HG03460 (cell line): Measurements from ENCODE around the gene DISC1.

Experiments used
- ATAC-seq: cut with Tn5 transposase; IDR thresholded peaks from one replicate; pipeline ENCODE4 v1.9.1; 2021; ENCODE audit not compliant: unreplicated experiment

The DISC1 gene

DNA sequence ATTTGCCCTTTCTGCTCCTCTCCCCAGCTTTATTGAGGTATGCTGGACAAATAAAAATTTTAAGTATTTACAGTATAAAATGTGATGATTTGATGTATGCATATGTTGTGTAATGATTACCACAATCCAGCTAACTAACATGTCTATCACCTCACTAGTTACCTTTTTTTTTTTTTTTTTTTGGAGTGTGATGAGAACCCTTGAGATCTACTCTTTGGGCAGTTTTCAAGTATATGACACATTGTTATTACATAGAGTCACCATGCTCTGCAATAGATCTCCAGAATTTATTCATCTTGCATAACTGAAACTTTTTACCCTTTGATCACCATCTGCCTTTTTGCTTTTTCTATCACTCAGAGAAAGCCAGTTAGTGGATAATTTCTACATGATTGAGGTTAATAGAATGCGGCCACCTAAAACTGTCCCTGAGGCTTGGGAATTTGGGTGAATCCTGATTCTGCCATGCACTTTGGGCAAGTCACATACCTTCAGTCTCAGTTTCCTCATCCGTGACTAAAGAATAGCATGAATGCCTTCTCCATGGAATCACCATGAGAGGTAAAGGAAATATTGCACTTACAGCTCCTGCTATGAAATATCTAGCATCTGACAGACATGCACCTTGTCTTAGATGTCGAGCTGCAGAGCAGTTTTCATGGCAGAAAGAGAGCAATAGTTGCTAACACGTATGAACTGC is 295.2 kb downstream of the DISC1 start:
- ATAC-seq, result no peak

DNA sequence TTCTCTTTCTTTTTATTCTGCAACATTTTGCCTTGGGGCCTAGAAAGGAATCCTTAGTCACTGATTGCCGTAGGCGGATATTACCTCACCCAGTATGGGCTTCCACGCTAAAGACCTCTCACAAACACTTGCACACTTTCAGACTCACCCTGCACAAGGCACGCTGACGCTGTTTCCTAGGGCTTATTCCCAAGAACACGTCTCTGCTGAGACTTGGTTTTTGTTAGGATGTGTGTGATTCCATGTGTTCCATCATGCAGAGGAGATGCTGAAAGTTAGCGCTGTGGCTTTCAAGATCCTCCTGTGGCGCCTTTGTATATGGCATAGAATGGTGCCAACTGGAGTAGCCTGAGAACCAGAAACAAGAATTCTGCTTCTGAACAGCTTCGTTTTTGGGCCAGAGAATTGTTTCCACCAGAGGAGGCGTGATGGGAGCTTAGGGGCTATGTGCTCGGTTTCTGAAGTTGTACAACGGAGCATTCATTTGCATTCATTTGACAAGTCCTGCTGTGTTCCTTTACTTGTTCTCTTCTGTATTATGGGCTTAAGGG is 297.0 kb downstream of the DISC1 start:
- no peak for ATAC-seq

DNA sequence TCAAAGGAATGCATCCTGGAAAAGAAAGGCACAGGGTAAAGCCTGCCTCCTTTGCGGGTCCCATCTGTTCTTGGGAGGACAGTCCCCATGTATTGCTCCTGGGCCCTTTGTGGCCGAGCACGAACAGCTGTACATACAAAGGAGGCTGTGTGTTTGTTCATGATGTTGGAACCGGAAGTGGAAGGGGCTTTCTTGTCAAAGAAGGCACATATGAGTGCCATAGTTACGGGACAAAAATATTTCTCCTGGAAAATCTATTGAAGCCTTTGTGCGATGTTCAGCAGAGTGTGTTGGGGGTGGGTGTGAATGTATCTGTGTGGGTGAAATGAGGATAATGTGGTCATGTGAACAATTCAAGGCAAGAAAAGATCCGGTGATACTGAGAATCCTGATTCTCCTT is 297.6 kb downstream of the DISC1 start:
- no peak for ATAC-seq

DNA sequence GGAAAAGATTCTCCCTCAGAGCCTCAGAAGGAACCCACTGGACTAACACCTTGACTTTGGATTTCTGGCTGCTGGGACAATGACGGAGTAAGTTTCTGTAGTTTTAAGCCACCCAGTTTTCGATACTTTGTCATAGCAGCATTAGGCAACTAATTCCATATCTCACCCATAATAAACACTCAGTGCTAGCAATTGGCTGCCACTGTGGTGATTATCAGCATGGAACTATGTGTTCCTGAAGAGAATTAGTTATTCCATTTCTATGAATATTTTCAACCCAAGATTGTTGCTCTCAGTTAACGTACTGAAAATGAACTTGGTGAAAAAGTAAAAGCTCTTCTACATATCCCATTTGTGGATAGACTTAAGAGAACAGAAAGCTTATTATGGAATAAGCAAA is 299.3 kb downstream of the DISC1 start:
- ATAC-seq, result no peak

DNA sequence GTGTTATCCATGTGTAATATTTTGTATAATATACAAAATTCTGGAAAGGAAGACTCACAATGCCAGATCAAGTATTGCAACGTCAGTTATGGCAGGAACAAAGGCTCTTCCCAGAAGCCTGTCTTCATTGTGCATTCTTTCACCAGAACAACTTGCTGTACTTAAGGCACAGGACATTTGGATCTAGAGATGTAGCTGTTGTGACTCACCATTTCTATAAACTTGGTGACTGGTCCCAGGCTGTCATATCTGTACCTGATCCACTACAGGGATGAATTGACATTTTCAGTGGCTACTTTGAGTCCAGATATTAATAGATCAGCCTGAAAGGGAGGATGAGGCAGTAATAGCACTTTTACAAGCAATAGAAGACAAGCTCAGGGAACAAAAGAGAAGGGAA is 299.8 kb downstream of the DISC1 start:
- ATAC-seq, result no peak

DNA sequence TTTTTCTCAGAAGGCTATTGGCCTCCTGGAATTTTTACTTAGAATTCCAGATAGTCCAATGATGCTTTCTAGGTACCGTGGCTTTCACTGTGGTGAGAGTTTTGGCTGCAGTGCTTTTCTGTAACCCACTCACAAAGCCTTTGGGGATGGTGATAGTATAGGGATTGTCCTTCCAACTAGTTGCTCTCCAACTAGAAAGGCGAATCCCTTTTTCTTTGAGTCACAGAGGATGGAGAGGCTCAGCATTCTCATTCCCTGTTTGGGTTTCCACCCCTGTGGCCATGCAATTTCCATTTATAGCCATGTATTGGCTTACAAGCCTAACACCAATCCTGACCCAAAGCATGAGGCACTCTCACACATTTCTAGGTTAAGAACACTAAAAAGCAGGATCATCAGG is 300.3 kb downstream of the DISC1 start:
- no peak for ATAC-seq

DNA sequence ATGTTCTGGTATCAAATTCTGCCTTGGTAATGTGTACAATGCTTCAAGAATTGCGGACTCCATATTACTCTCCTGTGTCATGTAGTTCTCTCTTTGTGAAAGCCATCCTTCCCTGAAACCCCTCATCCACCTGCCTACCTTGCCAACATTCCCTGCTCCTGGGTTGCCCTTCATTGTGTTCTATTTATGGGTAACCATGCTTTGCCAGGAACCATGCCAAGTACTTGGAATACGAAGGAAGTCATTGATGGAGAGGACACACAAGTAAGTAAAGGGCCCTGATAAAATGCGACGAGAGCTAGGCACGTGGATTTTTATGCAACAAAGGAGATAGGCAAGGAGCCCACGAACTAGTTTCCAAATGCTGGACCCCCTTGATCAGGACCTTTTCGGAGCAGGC is 300.8 kb downstream of the DISC1 start:
- ATAC-seq, result no peak

DNA sequence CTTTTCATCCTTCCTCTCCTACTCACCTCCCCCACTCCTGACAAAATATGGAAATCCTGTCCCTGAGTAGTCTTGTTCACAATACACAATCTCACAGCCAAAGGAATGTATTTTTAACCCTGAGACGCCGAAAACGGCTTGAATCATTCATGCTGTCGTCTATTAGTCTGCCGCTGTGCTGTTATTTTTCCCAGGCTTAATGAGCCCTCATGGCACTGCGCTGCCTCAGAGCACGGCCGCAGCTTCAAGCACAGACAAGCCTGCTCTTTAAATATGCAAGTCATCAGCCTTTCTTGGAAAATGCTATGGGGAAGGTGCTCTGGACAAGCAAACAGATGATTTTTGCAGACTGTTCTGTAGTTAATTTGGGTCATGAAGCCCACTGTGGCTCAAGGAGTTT is 302.7 kb downstream of the DISC1 start:
- ATAC-seq, result no peak

DNA sequence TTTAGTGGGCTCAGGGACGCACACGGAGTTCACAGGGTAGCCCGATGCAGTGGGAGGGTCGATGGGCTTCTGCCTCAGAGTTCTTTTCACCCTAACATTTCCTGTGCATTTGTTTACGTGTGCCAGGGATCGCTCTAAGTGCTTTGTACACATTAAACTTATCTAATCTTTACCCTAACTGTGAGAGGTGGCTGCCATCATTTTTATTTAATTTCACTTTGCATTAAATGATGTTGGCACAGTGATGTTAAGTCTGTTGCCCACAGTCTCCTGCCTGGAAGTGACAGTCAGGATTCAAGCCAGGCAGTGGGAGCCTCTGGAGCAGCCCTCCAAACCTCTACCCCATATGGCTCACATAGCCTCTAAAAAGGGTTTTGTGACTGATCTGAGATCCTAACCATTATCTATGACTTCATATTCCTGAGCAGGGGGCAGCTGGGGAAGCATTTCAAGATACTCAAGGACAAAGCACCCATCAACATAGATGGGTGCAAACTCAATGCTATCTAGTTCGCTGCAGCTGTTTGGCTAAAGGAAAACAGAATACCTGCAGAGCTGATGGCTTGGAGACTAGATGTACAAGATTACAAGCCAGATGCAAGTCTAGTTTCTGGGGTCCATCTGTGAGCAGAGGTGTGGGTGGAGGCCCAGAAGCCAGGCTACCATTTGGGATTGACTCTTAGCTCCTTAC is 303.8 kb downstream of the DISC1 start:
- no peak for ATAC-seq

DNA sequence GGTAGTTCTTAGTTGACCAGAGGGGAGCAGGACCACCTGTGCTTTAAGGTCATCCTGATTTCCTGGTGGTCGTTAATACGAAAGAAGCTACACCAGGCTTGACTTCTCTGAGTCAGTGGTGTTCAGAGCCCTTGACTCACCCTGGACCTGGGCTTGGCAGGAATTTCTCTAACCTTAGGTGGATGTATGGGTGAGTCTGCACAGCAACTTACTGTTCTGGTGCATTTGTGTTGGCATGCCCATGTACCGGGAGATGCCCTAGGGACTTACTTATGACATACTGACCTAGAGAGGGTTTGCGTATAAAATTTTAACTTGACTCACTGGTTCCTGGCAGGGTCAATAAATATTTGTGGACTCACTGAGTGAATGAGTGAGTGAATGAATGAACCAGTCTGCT is 304.6 kb downstream of the DISC1 start:
- no peak for ATAC-seq

DNA sequence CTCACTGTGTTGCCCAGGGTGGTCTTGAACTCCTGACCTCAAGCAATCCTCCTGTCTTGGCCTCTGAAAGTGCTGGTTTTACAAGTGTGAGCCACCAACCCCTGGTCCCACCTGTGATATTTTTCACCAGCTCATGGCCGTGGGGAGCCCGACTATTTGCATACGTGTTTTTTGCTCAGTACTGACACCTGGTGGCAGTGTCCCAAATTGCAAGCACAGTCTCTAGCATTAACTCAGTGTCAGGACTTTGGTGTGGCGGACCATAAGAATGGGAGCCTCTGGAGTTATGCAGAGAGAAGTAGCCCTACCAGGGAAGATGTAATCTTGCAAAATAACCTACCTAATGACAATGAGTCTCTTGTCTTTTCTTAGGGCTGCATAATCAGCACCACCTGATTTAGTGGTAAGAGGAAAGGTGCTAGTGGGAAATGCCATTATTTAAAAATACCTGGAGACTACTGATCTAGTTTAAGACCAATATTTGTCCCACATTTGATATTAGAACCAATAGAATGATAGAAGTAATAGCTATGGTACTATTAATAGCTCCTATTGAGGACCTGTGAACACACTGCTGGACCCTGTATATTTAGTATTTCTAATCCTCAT is 305.4 kb downstream of the DISC1 start:
- ATAC-seq, result no peak

DNA sequence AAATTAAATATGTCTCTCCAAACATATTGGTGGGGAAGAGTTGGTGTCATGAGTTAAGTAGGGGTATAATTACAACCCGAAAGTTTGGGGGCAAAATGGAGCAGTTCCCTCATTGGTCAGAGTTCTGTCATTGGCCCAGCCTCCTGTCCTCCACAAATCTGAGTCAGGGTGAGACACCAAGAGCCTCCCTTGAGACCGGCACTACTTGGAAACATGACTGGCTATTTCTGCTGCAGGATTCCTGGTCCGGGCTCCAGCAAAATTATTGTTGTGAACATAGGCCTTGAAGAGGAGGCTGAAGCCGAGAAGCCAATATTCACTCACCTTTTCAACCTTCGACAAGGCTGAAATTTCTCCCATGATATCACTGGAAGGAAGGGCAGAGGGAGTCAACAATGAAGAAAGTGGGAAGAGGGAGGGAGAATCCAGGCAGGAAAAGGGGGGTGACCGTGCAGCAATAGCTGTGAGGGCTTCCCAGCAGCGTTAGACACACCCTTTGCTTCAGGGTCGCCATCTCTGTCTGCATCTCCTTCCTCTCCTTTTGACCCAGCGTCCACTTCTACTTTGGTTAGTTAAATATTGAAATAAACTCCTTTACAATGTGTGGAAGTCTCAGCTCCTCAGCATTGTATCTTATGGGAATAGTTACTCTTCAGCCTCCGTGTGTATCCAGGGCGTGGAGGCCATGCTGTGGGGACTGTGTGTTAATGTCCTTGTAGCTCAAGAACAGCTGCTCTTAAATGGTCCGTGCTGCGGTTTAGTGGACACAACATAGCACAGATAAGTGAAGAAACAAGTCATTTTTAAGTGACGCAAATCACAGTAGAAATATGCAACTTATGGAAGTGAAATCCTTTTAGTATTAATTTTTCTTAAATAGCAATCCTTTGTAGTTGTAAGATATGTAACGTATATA is 307.4 kb downstream of the DISC1 start:
- ATAC-seq, result no peak

DNA sequence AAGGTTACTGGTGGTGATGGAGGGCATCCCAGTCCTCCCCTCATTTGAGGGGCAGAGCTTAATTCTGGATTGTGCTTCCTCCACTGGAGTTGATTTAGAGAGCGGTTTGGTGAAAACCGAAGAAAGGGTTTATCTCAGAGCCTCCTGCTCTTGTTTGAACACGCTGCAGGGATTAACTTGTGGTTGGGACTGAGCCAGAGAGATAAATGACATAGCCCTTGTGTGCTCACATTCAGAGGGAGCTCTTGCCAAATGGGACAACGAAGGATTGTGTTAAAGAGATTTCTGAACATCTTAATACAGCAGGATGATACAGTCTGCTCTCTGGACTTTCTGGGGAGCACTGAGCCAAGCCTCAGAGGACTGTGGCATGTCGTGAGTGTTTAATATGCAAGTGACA is 308.2 kb downstream of the DISC1 start:
- ATAC-seq, result no peak

DNA sequence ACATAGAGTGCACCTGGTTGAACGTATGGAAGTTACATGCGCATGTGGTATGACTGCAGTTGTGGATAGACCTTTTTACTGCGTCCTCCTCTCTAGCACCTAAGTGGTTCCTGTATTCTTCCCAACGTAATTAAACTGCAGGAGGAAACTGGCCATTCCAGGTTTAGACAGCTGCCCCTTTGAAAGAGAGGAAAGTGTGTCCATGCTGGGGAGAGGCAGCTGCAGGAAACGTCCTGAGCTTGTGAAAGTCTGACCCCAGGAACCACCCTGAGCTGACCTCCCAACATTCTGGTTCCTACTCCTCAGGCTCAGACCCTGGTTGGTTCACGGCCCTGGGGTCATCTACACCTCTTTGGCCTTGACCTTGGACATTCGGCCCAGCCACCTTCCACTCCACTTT is 309.3 kb downstream of the DISC1 start:
- no peak for ATAC-seq

DNA sequence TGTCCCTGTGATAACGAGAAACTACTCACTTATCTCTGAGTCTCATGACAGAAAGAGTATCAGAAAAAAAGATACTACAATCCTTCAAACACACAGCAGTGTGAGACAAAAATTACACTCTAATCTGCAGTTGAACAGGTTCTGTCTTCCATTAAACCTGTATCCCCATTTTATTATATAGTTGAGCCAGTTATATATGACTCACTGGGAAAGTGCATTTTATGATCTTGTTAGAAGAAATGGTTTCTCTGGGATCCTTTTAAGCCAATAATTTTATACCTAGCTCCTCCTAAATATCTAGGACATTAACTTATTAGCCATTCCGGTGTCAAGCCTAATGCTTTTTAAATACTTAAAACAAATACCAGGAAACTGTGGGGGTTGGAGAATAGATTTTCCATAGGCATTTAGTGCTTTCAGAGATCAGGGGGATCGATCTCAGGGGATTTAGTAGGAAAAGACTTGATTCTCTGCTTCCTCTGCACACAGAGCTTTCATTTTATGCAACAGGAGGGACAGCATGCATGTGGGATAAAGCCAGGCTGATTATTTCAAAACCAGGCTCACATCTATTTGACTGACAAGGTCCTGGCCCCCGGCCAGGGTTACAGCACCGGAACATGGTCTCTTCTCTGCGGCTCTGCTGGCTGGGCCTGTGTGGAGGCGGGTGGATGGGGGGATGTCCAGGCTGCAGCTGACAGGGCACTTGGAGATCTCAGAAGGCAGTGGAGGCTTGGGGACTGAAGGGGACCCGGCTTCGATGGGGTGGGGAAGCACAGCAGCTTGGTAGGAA is 310.6 kb downstream of the DISC1 start:
- ATAC-seq, result no peak

DNA sequence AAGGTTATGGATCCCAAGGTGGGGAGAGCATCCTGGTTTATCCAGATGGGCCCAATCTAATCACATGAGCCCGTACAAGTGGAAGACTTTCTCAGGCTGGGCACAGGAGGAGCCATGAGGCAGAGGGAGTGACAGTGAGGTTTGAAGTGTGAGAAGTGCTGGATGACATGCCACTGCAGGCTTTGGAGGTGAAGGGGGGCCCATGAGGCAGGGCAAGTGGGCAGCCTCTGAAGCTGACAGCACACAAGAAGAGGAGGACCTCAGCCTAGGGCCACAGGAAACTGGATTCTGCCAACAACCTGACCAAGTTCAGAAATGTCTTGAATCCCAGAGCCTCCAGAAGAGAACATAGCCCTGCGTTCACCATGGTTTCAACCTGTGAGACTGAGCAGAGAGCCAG is 311.6 kb downstream of the DISC1 start:
- no peak for ATAC-seq

DNA sequence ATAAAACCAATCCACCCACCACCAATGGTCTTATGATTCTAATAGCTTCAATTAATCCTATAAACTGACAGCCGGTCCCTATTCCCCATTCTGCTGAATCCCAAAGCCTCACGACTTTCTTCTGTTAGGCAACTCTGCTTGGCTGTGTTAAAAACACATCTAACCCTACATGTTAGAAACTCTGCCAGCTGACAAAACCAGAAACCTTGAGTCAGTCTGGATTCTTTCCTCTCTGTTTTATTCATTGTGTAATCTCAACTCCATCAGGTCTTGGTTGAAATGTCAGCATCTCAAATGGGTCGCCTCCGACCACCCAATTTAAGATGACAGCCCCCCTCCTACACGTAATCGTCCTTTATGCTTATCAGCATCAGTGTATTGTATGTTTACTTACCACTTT is 312.1 kb downstream of the DISC1 start:
- no peak for ATAC-seq

DNA sequence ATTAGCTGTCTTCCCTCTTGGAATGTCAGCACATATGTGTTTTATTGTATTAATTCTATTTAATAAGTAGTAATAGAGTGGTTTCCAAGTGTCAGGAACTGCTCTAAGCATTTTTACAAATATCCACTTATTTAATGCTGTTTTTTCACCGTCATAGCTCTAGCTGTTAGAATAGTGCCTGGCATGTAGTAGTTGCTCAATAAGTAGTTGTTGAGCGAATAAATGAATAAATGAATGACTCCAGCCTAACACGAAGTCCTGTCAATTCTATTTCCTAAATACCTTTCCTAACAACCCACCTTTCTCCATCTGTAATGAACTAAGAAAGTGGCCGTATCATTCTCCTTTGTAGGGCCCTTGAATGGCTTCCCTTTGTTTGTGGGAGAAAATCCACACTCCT is 312.5 kb downstream of the DISC1 start:
- ATAC-seq, result no peak

DNA sequence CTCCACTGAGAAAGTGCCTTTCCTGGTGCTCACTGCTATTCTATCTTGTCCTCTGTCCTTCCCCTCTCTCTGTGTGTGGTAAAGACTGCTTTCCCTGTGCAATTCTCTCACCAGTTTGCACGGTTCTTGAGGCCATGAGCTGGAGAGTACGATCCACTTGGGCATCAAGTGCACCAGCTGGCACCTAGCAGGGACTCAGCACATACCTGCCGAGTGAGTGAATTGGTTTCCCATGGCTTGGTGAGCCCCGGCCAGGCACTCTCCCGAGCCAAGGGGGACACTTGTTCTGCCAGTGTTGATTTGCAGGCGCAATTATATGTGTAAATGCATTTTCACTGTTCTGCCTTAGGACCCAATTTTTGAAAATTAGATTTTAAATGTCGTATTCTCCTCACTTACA is 313.5 kb downstream of the DISC1 start:
- ATAC-seq, result no peak

DNA sequence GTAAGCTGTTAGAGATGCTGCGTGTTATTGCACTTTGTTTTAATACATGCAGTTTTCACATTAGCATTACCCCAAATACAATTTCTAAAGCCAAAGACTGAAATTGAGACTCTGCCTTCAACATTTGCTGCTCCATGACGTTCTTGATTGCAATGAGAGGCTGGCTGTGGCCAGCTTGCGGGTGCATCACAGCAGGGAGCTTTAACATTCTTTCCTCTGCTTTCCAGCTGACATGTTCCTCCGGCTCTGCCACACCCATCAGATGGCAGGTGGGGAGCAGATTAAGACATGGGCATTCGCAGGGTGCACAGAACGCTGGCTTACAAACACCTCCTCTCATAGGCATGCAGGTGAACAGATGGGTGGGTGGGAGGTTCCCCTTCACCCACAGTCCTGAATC is 314.1 kb downstream of the DISC1 start:
- no peak for ATAC-seq
